Measurements from ENCODE around the gene SLC4A2. TPM values are rescaled to one million over a fixed set of nuclear protein-coding genes. Genes with fewer than 3 reads are reported as not detected.

The SLC4A2 gene
- total RNA-seq, 1 donor from 2014 or later = 178 TPM

DNA sequence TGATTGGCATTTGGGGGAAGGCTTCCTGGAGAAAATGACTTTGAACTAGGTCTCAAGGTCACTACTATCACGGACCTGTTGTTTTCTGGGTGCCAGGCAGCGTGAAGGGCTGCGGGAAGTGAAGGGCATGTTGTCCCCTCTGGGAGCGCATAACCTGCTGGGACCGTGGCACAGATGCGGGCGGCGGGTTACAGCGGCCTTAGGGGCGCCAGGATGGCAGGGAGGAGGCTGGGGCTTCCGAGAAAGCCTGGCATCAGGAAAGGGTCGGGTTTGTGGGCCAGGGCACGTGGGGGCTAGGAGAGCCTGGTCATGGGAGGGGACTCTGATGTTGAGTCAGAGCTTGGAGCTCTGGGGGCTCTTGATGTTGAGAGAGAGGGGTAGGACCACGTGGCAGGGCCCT lies 6.1 kb downstream of the SLC4A2 start:
- no peak for DNase-seq
- TF ChIP-seq, protein P1, sequence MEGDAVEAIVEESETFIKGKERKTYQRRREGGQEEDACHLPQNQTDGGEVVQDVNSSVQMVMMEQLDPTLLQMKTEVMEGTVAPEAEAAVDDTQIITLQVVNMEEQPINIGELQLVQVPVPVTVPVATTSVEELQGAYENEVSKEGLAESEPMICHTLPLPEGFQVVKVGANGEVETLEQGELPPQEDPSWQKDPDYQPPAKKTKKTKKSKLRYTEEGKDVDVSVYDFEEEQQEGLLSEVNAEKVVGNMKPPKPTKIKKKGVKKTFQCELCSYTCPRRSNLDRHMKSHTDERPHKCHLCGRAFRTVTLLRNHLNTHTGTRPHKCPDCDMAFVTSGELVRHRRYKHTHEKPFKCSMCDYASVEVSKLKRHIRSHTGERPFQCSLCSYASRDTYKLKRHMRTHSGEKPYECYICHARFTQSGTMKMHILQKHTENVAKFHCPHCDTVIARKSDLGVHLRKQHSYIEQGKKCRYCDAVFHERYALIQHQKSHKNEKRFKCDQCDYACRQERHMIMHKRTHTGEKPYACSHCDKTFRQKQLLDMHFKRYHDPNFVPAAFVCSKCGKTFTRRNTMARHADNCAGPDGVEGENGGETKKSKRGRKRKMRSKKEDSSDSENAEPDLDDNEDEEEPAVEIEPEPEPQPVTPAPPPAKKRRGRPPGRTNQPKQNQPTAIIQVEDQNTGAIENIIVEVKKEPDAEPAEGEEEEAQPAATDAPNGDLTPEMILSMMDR (IDR thresholded peaks at IDR 0.05) = no peak
- no peak overlapping the region for H3K4me3 ChIP-seq
- ATAC-seq = no peak
- H3K9me3 ChIP-seq = no peaks in the 10 kb centered on the region
- peaks cover 67% of the 10 kb centered on the region for H3K36me3 ChIP-seq
- H3K27me3 ChIP-seq = no peaks in the 10 kb centered on the region
- H3K27ac ChIP-seq = no peak overlapping the region
- H3K4me1 ChIP-seq = peaks cover 15% of the 10 kb centered on the region
- intact Hi-C loops (cut with DNase I) = no loop called here

GRCh38 chr7:151066273-151066974 lies 7.0 kb downstream of the SLC4A2 start:
- Histone ChIP-seq H3K27ac (no peak overlapping the region), H3K36me3 (peaks cover 76% of the 10 kb centered on the region), H3K9me3 (no peaks in the 10 kb centered on the region), H3K4me1 (peaks cover 6% of the 10 kb centered on the region), H3K4me3 (no peak overlapping the region), H3K27me3 (no peaks in the 10 kb centered on the region)
- intact Hi-C loops (cut with DNase I) = no loop called here
- DNase-seq (no peak), ATAC-seq (no peak)
- TF ChIP-seq, protein P1 (IDR thresholded peaks at IDR 0.05) = no peak

GRCh38 chr7:151068069-151068773 lies 8.8 kb downstream of the SLC4A2 start:
- no peak overlapping the region for H3K27ac ChIP-seq
- DNase-seq (no peak), ATAC-seq (no peak)
- H3K4me3 ChIP-seq = no peak overlapping the region
- no peaks in the 10 kb centered on the region for H3K9me3 ChIP-seq
- H3K27me3 ChIP-seq = no peaks in the 10 kb centered on the region
- TF ChIP-seq, protein P1 (IDR thresholded peaks at IDR 0.05) = no peak
- H3K4me1 ChIP-seq = no peaks in the 10 kb centered on the region
- intact Hi-C loops (cut with DNase I) = no loop called here
- peaks cover 94% of the 10 kb centered on the region for H3K36me3 ChIP-seq

DNA sequence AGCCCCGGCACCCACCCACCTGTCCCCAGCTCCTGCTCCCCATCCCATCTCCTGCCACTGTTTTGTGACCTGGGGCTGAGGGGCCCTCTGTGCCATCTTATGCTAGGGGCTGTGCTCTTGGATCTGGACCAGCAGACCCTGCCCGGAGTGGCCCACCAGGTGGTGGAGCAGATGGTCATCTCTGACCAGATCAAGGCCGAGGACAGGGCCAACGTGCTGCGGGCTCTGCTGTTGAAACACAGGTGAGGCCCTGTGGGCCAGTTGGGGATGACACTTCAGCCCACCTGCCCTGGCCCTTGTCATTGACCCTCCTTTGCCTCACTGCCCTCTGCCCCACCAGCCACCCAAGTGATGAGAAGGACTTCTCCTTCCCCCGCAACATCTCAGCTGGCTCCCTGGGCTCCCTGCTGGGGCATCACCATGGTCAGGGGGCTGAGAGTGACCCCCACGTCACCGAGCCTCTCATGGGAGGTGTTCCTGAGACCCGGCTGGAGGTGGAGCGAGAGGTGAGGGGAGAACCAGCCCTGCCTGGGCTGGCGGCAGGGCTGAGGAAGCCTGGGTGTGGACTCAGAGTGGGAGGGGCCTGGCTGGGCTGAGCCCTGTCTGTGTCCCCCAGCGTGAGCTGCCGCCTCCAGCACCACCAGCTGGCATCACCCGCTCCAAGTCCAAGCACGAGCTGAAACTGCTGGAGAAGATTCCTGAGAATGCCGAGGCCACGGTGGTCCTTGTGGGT lies 10.6 kb downstream of the SLC4A2 start:
- Histone ChIP-seq H3K9me3 (no peaks in the 10 kb centered on the region), H3K4me3 (no peak overlapping the region), H3K27me3 (no peaks in the 10 kb centered on the region), H3K36me3 (peaks cover 100% of the 10 kb centered on the region), H3K27ac (no peak overlapping the region), H3K4me1 (no peaks in the 10 kb centered on the region)
- ATAC-seq (no peak), DNase-seq (no peak)
- intact Hi-C loops (cut with DNase I) = no loop called here
- TF ChIP-seq, protein P1 (IDR thresholded peaks at IDR 0.05) = no peak

GRCh38 chr7:151070574-151070960 lies 11.2 kb downstream of the SLC4A2 start:
- intact Hi-C loops (cut with DNase I) = no loop called here
- H3K9me3 ChIP-seq = no peaks in the 10 kb centered on the region
- H3K27ac ChIP-seq = no peak overlapping the region
- no peaks in the 10 kb centered on the region for H3K27me3 ChIP-seq
- H3K4me1 ChIP-seq = no peaks in the 10 kb centered on the region
- H3K4me3 ChIP-seq = no peak overlapping the region
- peaks cover 100% of the 10 kb centered on the region for H3K36me3 ChIP-seq
- TF ChIP-seq, protein P1 (IDR thresholded peaks at IDR 0.05) = no peak
- ATAC-seq (no peak), DNase-seq (no peak)
